Limb (tissue), 2 donors: Measurements from ENCODE around the gene SENP3.

Experiments
- DNase-seq, 2 donors: peaks; one replicate each; pipeline ENCODE4 v3.0.0-alpha.2; 2016; ENCODE audit errors: extremely low spot score in 2 of 2

SENP3 gene

DNA sequence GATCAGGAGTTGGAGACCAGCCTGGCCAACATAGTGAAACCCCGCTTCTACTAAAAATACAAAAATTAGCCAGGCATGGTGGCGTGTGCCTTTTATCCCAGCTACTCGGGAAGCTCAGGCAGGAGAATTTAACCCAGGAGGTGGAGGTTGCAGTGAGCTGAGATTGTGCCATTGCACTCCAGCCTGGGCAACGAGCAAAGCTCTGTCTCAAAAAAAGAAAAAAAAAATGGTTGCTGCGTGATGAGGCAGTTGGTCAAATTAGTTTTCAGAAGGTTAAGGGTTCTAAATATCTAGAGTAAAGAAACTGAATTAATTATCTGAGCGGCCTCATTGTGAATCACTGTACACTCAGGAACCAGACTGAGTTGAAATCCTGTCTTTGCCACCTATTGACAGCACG lies 14.2 kb downstream of the SENP3 start:
- no peak for DNase-seq

GRCh38 chr17:7576432-7576937 lies 14.8 kb downstream of the SENP3 start:
- no peak for DNase-seq

- DNase-seq, result no peak
Observed at GRCh38 chr17:7577327-7578199, 15.8 kb downstream of the SENP3 start.

DNA sequence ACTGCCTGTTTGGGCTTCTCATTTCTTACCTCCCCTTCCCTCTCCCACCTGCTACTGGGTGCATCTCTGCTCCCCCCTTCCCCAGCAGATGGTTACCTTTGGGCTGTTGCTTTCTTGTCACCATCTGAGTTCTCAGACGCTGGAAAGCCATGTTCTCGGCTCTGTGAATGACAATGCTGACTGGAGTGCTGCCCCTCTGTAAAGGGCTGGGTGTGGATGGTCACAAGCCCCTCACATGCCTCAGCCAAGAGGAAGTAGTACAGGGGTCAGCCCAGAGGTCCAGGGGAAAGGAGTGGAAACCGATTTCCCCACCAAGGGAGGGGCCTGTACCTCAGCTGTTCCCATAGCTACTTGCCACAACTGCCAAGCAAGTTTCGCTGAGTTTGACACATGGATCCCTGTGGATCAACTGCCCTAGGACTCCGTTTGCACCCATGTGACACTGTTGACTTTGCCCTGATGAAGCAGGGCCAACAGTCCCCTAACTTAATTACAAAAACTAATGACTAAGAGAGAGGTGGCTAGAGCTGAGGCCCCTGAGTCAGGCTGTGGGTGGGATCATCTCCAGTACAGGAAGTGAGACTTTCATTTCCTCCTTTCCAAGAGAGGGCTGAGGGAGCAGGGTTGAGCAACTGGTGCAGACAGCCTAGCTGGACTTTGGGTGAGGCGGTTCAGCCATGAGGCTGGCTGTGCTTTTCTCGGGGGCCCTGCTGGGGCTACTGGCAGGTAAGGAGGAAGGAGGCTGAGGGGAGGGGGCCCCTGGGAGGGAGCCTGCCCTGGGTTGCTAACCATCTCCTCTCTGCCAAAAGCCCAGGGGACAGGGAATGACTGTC lies 17.5 kb downstream of the SENP3 start, which contains the start of gene CD68:
TSS of gene CD68 (plus strand) at position 638 of the 833 bp plus-strand sequence. CDS start at position 678, 40 bp downstream.
- DNase-seq, result no peak

DNA sequence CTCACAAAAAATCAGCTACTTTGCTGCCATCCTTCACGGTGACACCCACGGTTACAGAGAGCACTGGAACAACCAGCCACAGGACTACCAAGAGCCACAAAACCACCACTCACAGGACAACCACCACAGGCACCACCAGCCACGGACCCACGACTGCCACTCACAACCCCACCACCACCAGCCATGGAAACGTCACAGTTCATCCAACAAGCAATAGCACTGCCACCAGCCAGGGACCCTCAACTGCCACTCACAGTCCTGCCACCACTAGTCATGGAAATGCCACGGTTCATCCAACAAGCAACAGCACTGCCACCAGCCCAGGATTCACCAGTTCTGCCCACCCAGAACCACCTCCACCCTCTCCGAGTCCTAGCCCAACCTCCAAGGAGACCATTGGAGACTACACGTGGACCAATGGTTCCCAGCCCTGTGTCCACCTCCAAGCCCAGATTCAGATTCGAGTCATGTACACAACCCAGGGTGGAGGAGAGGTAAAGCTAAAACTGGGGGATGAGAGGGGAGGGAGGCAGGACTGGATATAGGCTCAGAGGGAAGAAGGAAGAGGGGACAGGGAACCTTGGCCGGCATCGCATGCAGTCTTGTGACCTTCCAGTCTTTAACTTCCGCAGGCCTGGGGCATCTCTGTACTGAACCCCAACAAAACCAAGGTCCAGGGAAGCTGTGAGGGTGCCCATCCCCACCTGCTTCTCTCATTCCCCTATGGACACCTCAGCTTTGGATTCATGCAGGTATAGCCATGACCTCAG lies 18.3 kb downstream of the SENP3 start:
- no peak for DNase-seq

DNA sequence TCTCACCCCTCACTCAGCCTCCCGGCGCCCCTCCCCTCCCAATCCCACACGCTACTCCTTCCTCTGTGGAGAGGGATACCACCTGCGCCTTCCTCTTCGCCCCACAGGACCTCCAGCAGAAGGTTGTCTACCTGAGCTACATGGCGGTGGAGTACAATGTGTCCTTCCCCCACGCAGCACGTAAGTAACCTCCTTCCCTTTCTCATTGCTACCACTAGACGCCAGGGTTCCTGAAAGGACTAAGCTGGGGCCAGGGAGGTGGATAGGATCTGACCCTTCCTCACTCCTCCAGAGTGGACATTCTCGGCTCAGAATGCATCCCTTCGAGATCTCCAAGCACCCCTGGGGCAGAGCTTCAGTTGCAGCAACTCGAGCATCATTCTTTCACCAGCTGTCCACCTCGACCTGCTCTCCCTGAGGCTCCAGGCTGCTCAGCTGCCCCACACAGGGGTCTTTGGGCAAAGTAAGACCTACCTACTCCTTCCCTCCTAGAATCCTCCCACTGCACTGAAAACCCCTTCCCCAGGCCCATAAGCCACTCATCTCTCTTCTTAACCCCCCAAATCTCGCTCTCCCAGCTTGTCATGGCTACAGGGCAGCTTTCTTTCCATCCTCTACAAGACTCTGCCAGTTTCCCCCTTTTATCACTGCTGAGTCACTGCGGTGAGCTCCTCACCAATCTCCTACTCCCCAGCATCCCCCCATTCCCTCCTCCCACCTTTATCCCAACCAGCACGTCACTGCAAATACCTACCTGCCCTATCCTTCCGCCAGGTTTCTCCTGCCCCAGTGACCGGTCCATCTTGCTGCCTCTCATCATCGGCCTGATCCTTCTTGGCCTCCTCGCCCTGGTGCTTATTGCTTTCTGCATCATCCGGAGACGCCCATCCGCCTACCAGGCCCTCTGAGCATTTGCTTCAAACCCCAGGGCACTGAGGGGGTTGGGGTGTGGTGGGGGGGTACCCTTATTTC lies 19.2 kb downstream of the SENP3 start:
- DNase-seq, result no peak

DNA sequence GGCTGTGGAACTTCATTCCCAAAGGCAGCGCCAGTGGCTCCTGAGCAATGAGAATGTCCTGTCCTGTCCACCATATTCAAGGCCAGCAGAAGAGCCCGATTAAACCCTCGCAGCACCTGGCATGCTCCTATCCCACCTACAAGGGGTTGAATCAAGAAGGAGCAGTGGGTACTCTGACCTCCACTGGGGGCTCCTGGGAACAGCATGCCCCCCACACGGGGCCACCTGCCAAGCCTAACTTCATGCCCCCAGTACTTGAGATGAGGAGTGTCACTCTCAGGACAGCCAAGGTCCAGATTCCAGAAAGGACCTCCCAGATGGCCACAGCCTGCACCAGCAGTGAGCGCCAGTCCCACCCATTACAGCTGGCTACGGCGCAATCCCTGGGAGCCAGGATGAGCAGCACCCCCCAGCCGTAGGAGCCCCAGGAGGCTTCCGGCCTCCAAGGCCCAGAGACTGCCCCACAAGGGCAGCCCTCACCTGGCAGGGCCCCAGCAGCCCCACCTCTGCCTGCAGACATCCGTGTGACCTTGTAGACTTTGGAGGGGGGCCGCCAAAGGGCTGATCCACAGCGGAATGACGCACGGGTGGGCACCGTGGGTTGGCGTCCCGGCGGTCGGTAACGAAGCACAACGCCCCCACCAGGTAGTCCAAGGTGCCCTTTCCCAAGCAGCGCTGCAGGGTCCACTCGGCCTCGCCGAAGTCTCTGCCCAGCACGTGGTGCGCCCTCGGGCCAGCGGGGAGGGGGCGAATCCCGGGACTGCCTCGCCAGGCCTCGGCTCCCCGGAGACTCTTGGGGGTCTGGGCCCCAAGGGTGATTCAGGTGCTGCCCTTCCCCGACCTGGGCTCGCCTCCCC lies 20.9 kb downstream of the SENP3 start:
- DNase-seq, result no peak

DNA sequence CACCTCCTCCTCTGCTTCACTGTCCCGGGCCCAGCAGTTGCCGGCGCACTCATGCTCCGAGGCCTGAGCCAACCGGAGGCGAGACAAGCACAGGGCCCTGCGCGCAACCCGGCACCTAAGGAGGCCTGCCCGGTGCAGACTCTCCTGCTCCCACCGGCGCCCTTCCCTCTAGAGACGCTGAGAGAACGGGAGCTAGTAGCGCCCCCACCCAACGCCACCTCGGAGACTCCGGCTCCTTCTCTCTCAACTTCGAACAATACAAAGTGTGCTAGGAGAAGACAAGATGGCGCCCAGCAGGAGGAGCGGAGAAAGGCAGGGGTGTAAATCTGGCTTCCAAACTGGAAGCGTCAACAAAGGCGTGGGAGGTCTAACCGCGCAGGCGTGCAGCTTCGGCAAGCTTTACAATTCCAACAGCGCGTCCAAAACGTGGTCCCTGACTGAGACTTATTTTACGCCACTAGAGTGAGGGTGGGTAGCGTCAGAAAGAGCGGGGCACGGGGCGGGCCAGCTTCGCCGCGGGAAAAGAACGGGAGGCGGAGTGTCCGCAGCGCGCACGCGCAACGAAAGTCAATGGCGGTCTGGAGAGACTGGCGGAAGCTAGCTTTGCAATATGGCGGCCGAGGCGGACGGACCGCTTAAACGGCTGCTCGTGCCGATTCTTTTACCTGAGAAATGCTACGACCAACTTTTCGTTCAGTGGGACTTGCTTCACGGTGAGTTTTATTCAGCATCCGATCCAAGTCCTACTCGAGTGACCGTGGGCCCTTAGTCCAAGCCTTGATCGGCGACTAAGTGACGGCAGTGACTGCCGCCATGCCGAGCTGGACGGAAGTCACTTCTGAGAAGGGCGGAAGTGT lies 21.8 kb downstream of the SENP3 start, which contains the start of gene MPDU1:
TSS of gene MPDU1 (plus strand) at position 600 of the 857 bp plus-strand sequence. CDS start at position 611, 11 bp downstream.
- peak; percentile 98 to 99 for DNase-seq

GRCh38 chr17:7586673-7587419 lies 25.1 kb downstream of the SENP3 start:
- DNase-seq, result no peak

DNA sequence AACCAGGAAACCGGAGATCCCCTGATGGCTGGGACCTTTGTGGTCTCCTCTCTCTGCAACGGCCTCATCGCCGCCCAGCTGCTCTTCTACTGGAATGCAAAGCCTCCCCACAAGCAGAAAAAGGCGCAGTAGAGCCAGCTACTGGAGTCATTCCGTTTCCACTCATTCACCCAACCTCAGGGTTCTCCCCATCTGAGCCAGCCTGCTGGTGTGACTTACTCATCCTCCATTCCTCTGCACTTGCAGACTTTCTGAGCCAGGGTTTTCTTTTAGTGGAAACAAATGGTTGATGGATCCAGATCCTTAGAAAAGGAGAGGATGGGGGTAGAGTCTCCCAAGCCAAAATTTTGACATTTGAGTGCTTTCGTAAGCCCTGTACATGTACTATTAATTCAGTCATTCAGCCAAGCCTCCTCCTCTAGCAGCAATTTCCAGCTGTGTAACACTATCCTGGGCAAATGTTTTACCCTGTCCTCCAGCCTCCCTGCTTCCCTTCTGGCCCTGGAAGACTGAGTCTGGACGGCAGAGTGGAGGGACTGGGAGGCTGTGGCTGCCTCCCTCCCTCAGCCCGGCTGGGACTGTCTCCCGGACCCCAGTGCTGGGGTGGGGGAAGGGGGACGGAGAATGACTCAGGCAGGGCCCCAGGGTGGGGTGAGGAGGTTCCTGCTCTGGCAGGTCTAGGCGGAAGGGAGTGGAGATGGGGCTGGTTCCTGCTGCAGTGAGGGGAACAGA lies 25.9 kb downstream of the SENP3 start:
- DNase-seq, result no peak

GRCh38 chr17:7588553-7589203 lies 27.0 kb downstream of the SENP3 start:
- no peak for DNase-seq

GRCh38 chr17:7589204-7589868 lies 27.6 kb downstream of the SENP3 start:
- DNase-seq, result peak; percentile 81 to 87

DNA sequence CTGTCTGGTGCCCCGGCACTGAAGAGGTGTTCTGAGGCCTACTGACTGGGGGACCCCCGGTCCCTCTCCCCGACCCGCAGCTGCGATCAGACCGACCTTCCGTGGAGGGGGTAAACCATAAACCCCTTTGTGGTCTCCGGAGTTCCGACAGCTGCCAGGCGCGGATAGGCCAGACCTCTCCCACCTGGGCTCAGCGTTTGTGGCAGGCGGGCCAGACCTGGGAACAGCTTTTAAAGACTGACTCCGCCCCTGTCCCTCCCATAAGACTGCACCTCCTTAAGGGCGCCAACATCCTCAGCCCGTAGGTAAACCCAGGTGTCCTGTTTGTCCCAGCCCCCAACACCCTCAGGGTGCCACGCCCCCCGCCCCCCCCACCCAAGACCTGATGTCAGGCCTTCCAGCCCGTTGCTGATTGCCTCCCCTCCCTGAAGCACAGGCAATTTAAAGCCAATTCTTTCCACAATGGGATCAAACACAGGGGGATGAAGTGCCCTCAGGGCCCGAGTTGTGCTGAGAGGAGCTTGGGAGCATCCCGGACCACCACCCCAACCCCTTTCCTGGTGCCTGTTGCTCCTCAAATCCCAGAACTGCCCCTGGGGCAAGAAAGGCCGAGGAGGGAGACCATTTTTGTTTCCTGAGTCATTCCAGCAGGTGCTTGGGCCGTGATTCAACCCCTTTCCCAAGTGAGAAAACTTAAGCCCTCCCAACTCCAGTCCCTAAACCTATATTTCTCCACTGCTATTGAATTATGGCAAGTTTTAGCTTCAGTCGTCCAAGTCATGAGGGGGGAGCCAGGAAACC lies 28.4 kb downstream of the SENP3 start, which contains the start of gene SOX15:
TSS of gene SOX15 (minus strand) at position 204 of the 801 bp plus-strand sequence. CDS start 418 bp downstream, outside the sequence.
- DNase-seq, result no peak

DNA sequence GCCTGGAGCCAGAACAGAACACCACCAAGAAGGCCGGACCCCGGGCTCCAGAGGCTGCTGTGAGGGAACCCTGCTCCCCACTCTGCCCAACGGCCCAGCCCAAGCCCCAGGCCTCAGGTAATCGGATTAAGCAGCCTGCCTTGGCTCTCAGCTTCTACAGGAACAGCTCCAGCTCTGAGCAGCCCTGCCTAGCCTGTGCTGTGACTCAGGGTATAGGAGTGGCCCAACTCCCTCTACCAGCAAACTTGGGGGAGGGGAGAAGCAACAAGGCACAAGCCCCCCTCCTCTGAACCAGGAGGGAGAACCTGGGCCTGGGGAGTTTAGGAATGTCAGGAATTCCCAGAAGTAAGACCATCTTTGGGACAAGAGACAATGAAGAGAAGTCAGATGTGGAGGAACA lies 29.0 kb downstream of the SENP3 start:
- DNase-seq, result no peak

DNA sequence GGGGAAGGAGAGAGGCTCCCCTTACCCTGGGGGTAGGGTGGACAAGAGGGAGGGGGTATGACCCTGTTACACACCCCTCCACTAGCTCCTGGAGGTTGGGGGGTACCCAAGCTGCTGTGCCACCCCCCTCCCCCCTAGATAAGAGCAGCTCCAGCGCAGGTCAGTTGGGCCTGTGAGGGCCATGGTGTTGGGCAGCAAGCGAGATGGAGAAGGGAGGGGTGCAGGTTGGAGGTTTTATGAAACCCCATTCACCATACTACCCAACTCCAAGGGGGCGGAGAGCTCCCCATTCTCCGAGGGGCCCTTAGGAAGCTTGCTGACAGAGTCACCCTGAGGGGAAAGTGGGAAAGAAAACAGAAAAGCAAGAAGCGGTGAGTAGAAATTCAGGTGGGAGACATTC lies 29.9 kb downstream of the SENP3 start:
- DNase-seq, result no peak
